Measurements from ENCODE around the gene CLMP.

GRCh38 chr11:123100379-123101085 lies 94.5 kb downstream of the CLMP start:
- TF ChIP-seq REST (IDR thresholded peaks at IDR 0.05) (no peak), YY1 (IDR thresholded peaks at IDR 0.05) (no peak), MAX (IDR thresholded peaks at IDR 0.05) (no peak), JUND (IDR thresholded peaks at IDR 0.05) (no peak), FOXA1 (IDR thresholded peaks at IDR 0.05) (no peak), SP1 (IDR thresholded peaks at IDR 0.05) (no peak)
- TF ChIP-seq, protein P1, sequence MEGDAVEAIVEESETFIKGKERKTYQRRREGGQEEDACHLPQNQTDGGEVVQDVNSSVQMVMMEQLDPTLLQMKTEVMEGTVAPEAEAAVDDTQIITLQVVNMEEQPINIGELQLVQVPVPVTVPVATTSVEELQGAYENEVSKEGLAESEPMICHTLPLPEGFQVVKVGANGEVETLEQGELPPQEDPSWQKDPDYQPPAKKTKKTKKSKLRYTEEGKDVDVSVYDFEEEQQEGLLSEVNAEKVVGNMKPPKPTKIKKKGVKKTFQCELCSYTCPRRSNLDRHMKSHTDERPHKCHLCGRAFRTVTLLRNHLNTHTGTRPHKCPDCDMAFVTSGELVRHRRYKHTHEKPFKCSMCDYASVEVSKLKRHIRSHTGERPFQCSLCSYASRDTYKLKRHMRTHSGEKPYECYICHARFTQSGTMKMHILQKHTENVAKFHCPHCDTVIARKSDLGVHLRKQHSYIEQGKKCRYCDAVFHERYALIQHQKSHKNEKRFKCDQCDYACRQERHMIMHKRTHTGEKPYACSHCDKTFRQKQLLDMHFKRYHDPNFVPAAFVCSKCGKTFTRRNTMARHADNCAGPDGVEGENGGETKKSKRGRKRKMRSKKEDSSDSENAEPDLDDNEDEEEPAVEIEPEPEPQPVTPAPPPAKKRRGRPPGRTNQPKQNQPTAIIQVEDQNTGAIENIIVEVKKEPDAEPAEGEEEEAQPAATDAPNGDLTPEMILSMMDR (IDR thresholded peaks at IDR 0.05; ENCODE audit: low read depth, low read length, missing input control), result no peak
